Measurements from ENCODE around the gene HNF4A. TPM values are rescaled to one million over a fixed set of nuclear protein-coding genes. Genes with fewer than 3 reads are reported as not detected.
A peak's percentile ranks its signal among the peaks of the same experiment; 100 is the strongest.
"Not testable (repeated sequence)": the region's sequence is repeated elsewhere in the genome, so short reads cannot be mapped to it uniquely, and the experiment has no call there.

Gene HNF4A
- polyA plus RNA-seq, 3 donors, result 50.4 to 53.0 (median 51.7) TPM

- DNase-seq (ENCODE audit: extremely low read depth in 1 of 11, low read depth in 9 of 11, low spot score in 4 of 11), result no peak
Observed at GRCh38 chr20:44335675-44336074, 19.8 kb upstream of the HNF4A start.

GRCh38 chr20:44336086-44336485 is 19.4 kb upstream of the HNF4A start:
- no peak for DNase-seq (ENCODE audit: extremely low read depth in 1 of 11, low read depth in 9 of 11, low spot score in 4 of 11)

GRCh38 chr20:44336725-44337380 is 18.6 kb upstream of the HNF4A start, which contains the start of gene R3HDML:
Gene R3HDML (plus strand): TSS chr20:44337043. CDS start chr20:44337158, 115 bp downstream.
- DNase-seq (ENCODE audit: extremely low read depth in 1 of 11, low read depth in 9 of 11, low spot score in 4 of 11), result no peak

- DNase-seq (ENCODE audit: extremely low read depth in 1 of 11, low read depth in 9 of 11, low spot score in 4 of 11), result no peak
Observed at GRCh38 chr20:44342248-44342647, 13.3 kb upstream of the HNF4A start.

- no peak for DNase-seq (ENCODE audit: extremely low read depth in 1 of 11, low read depth in 9 of 11, low spot score in 4 of 11)
Observed at GRCh38 chr20:44343162-44343675, 12.3 kb upstream of the HNF4A start.

GRCh38 chr20:44344723-44345122 is 10.8 kb upstream of the HNF4A start:
- DNase-seq (ENCODE audit: extremely low read depth in 1 of 11, low read depth in 9 of 11, low spot score in 4 of 11), result no peak

- no peak for DNase-seq (ENCODE audit: extremely low read depth in 1 of 11, low read depth in 9 of 11, low spot score in 4 of 11)
Observed at GRCh38 chr20:44345147-44345546, 10.4 kb upstream of the HNF4A start.

GRCh38 chr20:44345941-44346340 is 9.6 kb upstream of the HNF4A start:
- DNase-seq (ENCODE audit: extremely low read depth in 1 of 11, low read depth in 9 of 11, low spot score in 4 of 11), result not testable (repeated sequence)

- no peak for DNase-seq (ENCODE audit: extremely low read depth in 1 of 11, low read depth in 9 of 11, low spot score in 4 of 11)
Observed at GRCh38 chr20:44348168-44348659, 7.3 kb upstream of the HNF4A start.

GRCh38 chr20:44349349-44349748 is 6.2 kb upstream of the HNF4A start:
- no peak for DNase-seq (ENCODE audit: extremely low read depth in 1 of 11, low read depth in 9 of 11, low spot score in 4 of 11)

- no peak for DNase-seq (ENCODE audit: extremely low read depth in 1 of 11, low read depth in 9 of 11, low spot score in 4 of 11)
Observed at GRCh38 chr20:44350567-44350966, 4.9 kb upstream of the HNF4A start.

GRCh38 chr20:44354979-44355497 is 461 bp upstream of the HNF4A start:
- DNase-seq (ENCODE audit: extremely low read depth in 1 of 11, low read depth in 9 of 11, low spot score in 4 of 11), result no peak

- no peak for DNase-seq (ENCODE audit: extremely low read depth in 1 of 11, low read depth in 9 of 11, low spot score in 4 of 11)
Observed at GRCh38 chr20:44356353-44356723, 839 bp downstream of the HNF4A start.

GRCh38 chr20:44357020-44357419 is 1.5 kb downstream of the HNF4A start:
- DNase-seq (ENCODE audit: extremely low read depth in 1 of 11, low read depth in 9 of 11, low spot score in 4 of 11), result no peak

GRCh38 chr20:44357555-44358125 is 2.1 kb downstream of the HNF4A start:
- DNase-seq (ENCODE audit: extremely low read depth in 1 of 11, low read depth in 9 of 11, low spot score in 4 of 11), result peak in 10 of 11 donors; percentile 17 to 60 (median 40)

- no peak for DNase-seq (ENCODE audit: extremely low read depth in 1 of 11, low read depth in 9 of 11, low spot score in 4 of 11)
Observed at GRCh38 chr20:44358776-44359175, 3.3 kb downstream of the HNF4A start.

- no peak for DNase-seq (ENCODE audit: extremely low read depth in 1 of 11, low read depth in 9 of 11, low spot score in 4 of 11)
Observed at GRCh38 chr20:44360221-44360620, 4.7 kb downstream of the HNF4A start.

- no peak for DNase-seq (ENCODE audit: extremely low read depth in 1 of 11, low read depth in 9 of 11, low spot score in 4 of 11)
Observed at GRCh38 chr20:44361021-44361420, 5.5 kb downstream of the HNF4A start.

- DNase-seq (ENCODE audit: extremely low read depth in 1 of 11, low read depth in 9 of 11, low spot score in 4 of 11), result no peak
Observed at GRCh38 chr20:44362466-44362940, 7.0 kb downstream of the HNF4A start.

- no peak for DNase-seq (ENCODE audit: extremely low read depth in 1 of 11, low read depth in 9 of 11, low spot score in 4 of 11)
Observed at GRCh38 chr20:44364068-44364467, 8.6 kb downstream of the HNF4A start.

Measured in renal cortex interstitium (tissue), 11 donors.